GM19351 (cell line): Measurements from ENCODE around the gene PSPH.
A peak's percentile ranks its signal among the peaks of the same experiment; 100 is the strongest.
"Not testable (repeated sequence)": the region's sequence is repeated elsewhere in the genome, so short reads cannot be mapped to it uniquely, and the experiment has no call there.

Source experiments
- ATAC-seq: cut with Tn5 transposase; IDR thresholded peaks from one replicate; pipeline ENCODE4 v1.9.1; 2021; ENCODE audit warnings: mild to moderate bottlenecking, moderate library complexity; ENCODE audit not compliant: unreplicated experiment

PSPH gene

GRCh38 chr7:56063500-56063881, 12.2 kb upstream of the PSPH start:
- no peak for ATAC-seq

- ATAC-seq = no peak
Observed at GRCh38 chr7:56062382-56062781, 11.1 kb upstream of the PSPH start.

GRCh38 chr7:56053993-56054392, 2.7 kb upstream of the PSPH start:
- ATAC-seq = no peak

- no peak for ATAC-seq
Observed at GRCh38 chr7:56053379-56053778, 2.1 kb upstream of the PSPH start.

- ATAC-seq = no peak
Observed at GRCh38 chr7:56051053-56051338, 248 bp downstream of the PSPH start.

GRCh38 chr7:56048763-56049162, 2.5 kb downstream of the PSPH start:
- not testable (repeated sequence) for ATAC-seq

- ATAC-seq = no peak
Observed at GRCh38 chr7:56048245-56048644, 3.0 kb downstream of the PSPH start.

GRCh38 chr7:56047446-56048116, 3.7 kb downstream of the PSPH start:
- not testable (repeated sequence) for ATAC-seq

- no peak for ATAC-seq
Observed at GRCh38 chr7:56046721-56047445, 4.4 kb downstream of the PSPH start.

GRCh38 chr7:56045758-56046157, 5.5 kb downstream of the PSPH start:
- not testable (repeated sequence) for ATAC-seq

- no peak for ATAC-seq
Observed at GRCh38 chr7:56040730-56041129, 10.5 kb downstream of the PSPH start.

GRCh38 chr7:56033671-56034432, 17.4 kb downstream of the PSPH start:
- ATAC-seq = peak; percentile 95

GRCh38 chr7:56032578-56032977, 18.7 kb downstream of the PSPH start:
- not testable (repeated sequence) for ATAC-seq

- ATAC-seq = not testable (repeated sequence)
Observed at GRCh38 chr7:56031556-56031955, 19.7 kb downstream of the PSPH start.

- ATAC-seq = no peak
Observed at GRCh38 chr7:56030340-56030739, 20.9 kb downstream of the PSPH start.

- ATAC-seq = no peak
Observed at GRCh38 chr7:56028942-56029630, 22.2 kb downstream of the PSPH start.

- no peak for ATAC-seq
Observed at GRCh38 chr7:56026538-56026937, 24.7 kb downstream of the PSPH start.

- no peak for ATAC-seq
Observed at GRCh38 chr7:56023500-56023899, 27.7 kb downstream of the PSPH start.

GRCh38 chr7:56019501-56019900, 31.7 kb downstream of the PSPH start:
- ATAC-seq = no peak

GRCh38 chr7:56017015-56017414, 34.2 kb downstream of the PSPH start:
- ATAC-seq = not testable (repeated sequence)

- ATAC-seq = no peak
Observed at GRCh38 chr7:56009695-56010094, 41.5 kb downstream of the PSPH start.
